Measurements from ENCODE around the gene PKMYT1.

The PKMYT1 gene

DNA sequence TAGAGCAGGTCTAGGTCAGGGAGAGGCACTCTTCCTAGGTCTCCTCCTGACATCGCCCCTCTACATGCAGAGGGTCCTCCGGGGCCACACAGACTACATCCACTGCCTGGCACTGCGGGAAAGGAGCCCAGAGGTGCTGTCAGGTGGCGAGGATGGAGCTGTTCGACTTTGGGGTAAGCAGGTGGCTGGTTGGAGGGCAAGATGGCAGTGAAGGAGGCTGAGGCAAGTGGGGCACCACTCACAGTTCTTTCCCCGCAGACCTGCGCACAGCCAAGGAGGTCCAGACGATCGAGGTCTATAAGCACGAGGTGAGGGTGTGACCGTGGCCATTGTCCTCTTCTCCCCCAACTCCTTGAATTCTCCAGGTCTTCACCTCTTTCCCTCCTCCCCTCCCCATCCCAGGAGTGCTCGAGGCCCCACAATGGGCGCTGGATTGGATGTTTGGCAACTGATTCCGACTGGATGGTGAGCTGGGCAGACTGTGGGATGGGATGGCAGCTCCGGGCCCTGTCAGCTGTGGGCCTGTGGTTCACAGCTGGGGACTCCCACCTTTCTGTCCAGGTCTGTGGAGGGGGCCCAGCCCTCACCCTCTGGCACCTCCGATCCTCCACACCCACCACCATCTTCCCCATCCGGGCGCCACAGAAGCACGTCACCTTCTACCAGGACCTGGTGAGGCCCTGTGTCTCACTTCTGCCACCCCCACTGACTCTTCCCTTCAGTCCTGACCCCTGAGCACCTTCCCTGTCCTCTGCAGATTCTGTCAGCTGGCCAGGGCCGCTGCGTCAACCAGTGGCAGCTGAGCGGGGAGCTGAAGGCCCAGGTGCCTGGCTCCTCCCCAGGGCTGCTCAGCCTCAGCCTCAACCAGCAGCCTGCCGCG, 46.6 kb upstream of the PKMYT1 start:
- TF ChIP-seq, protein P1, sequence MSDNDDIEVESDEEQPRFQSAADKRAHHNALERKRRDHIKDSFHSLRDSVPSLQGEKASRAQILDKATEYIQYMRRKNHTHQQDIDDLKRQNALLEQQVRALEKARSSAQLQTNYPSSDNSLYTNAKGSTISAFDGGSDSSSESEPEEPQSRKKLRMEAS (IDR thresholded peaks at IDR 0.05; ENCODE audit: low read depth, low read length) = no peak
- TF ChIP-seq, protein P2, sequence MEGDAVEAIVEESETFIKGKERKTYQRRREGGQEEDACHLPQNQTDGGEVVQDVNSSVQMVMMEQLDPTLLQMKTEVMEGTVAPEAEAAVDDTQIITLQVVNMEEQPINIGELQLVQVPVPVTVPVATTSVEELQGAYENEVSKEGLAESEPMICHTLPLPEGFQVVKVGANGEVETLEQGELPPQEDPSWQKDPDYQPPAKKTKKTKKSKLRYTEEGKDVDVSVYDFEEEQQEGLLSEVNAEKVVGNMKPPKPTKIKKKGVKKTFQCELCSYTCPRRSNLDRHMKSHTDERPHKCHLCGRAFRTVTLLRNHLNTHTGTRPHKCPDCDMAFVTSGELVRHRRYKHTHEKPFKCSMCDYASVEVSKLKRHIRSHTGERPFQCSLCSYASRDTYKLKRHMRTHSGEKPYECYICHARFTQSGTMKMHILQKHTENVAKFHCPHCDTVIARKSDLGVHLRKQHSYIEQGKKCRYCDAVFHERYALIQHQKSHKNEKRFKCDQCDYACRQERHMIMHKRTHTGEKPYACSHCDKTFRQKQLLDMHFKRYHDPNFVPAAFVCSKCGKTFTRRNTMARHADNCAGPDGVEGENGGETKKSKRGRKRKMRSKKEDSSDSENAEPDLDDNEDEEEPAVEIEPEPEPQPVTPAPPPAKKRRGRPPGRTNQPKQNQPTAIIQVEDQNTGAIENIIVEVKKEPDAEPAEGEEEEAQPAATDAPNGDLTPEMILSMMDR (IDR thresholded peaks at IDR 0.05; ENCODE audit: low read depth, low read length) = no peak
- no peak for TF ChIP-seq MYC (IDR thresholded peaks at IDR 0.05; ENCODE audit: low read depth, low read length)
- no peak for TF ChIP-seq POLR2A (IDR thresholded peaks at IDR 0.05; ENCODE audit: extremely low read depth, insufficient read length)
- H3K4me3 ChIP-seq (ENCODE audit: low read depth, low read length) = no peak overlapping the region
- DNase-seq (ENCODE audit: low read depth) = no peak

DNA sequence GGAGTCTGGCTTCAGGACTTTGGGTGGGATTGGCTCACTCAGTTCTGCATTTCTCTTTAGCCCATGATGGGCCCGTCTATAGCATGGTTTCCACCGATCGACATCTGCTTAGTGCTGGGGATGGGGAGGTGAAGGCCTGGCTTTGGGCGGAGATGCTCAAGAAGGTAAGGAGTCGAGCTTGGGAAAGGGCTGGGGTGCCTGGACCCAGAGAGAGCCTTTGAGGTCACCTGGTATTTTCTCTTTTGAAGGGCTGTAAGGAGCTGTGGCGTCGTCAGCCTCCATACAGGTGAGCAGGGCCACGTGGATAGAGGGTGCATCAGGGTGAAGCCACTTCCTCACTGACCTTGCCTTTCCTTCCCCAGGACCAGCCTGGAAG, 45.7 kb upstream of the PKMYT1 start:
- no peak for DNase-seq (ENCODE audit: low read depth)
- TF ChIP-seq, protein P1 (IDR thresholded peaks at IDR 0.05; ENCODE audit: low read depth, low read length) = no peak
- no peak for TF ChIP-seq POLR2A (IDR thresholded peaks at IDR 0.05; ENCODE audit: extremely low read depth, insufficient read length)
- no peak overlapping the region for H3K4me3 ChIP-seq (ENCODE audit: low read depth, low read length)

DNA sequence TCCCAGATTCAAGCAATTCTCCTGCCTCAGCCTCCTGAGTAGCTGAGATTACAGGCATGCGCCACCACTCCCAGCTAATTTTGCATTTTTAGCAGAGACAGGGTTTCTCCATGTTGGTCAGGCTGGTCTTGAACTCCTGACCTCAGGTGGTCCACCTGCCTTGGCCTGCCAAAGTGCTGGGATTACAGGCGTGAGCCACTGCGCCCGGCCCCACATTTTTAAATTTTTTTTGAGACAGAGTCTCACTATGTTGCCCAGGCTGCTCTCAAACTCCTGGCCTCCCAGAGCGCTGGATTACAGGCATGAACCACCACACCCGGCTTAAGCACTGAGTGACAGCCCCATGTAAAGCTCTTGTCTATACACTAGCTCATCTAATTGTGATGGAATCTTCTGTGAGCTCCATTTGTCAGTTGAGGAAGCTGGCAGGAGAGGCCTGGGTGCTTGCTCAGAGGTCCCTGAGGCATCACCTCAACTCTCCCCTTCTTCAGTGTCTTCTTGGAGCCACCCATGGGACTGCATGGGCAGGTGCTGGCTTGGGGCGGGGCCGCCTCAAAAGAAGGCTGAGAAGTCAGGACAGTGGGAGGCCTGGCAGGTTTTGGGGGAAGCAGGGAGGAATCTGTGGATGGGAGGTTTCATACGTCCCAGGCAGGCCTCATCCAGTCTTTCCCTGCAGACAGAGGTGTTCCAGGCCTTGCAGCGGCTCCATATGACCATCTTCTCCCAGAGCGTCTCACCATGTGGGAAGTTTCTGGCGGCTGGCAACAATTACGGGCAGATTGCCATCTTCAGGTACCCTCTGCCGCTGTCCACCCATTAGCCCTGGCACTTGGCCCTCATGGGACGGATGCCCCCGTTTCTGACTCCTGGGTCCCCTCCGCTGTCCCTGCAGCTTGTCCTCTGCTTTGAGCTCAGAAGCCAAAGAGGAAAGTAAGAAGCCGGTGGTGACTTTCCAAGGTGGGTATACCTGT, 45.1 kb upstream of the PKMYT1 start:
- TF ChIP-seq, protein P1 (IDR thresholded peaks at IDR 0.05; ENCODE audit: low read depth, low read length) = no peak
- TF ChIP-seq, protein P2 (IDR thresholded peaks at IDR 0.05; ENCODE audit: low read depth, low read length) = no peak
- TF ChIP-seq POLR2A (IDR thresholded peaks at IDR 0.05; ENCODE audit: extremely low read depth, insufficient read length) (no peak), MYC (IDR thresholded peaks at IDR 0.05; ENCODE audit: low read depth, low read length) (no peak)
- peak overlapping the region; percentile 71 for H3K4me3 ChIP-seq (ENCODE audit: low read depth, low read length)
- no peak for DNase-seq (ENCODE audit: low read depth)

DNA sequence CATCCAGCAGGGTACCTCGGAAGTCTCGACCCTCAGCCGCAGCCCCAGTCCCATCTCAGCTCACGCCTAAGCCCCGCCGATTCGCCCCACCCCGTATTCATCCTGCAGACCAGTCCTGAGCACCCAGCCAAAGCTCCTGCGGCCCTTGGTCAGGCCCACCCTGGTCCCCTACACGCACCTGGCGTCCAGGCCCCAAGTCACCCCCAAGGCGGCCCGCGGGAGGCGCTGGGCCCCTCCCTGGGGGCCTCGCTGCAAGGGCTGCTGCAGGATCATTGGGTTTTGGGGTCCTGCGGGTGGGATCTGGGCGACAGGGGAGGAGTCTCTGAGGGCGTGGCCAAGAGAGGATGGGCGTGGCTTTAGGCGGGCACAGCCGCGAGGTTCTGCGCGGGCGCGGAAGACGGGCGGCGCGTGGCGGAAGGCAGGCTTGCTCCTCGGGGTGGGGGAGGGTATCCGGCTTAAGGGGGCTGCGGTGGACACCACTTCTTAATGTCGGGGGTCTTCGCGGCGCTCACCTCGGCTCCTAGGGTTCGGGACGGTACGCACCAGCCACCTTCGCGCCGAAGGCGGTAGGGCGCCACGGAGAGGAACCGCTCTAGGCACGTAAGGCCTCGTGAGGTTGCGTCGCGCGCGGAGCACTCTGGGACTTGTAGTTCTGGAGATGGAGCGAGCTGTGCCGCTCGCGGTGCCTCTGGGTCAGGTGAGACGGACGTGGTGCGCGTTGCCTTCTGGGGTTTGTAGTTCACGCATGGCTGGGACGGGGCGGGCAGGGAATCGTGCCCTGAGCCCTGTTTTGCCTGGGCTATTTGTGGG, 43.6 kb upstream of the PKMYT1 start, which contains the start of the genes HCFC1R1 and THOC6:
Gene HCFC1R1, minus strand, starts transcription at position 274 of the 810 bp plus-strand sequence. Its CDS starts 1 bp downstream, at position 273.
Gene THOC6, plus strand, starts transcription at position 367 of the 810 bp plus-strand sequence. Its CDS starts 292 bp downstream, at position 659.
- TF ChIP-seq, protein P1 (IDR thresholded peaks at IDR 0.05; ENCODE audit: low read depth, low read length) = peak; percentile 77
- TF ChIP-seq, protein P2 (IDR thresholded peaks at IDR 0.05; ENCODE audit: low read depth, low read length) = no peak
- TF ChIP-seq POLR2A (IDR thresholded peaks at IDR 0.05; ENCODE audit: extremely low read depth, insufficient read length) (peak; percentile 79), MYC (IDR thresholded peaks at IDR 0.05; ENCODE audit: low read depth, low read length) (peak; percentile 89)
- peak; percentile 98 for DNase-seq (ENCODE audit: low read depth)
- H3K4me3 ChIP-seq (ENCODE audit: low read depth, low read length) = peak within 1 kb of the TSS; percentile 71

DNA sequence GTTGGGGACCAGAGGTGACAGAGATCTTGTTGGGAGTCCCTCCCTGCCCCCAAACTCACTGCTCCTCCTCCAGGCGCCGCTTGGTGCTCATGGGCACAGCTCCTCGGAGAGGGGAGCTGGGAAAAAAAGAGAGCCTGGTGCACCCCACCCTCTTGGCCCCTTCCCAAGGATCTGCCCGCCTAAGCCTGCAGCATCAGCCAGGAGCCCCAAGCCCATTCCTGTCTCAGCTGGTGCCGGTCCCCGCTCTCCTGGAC, 43.1 kb upstream of the PKMYT1 start:
- no peak for DNase-seq (ENCODE audit: low read depth)
- TF ChIP-seq, protein P1 (IDR thresholded peaks at IDR 0.05; ENCODE audit: low read depth, low read length) = no peak
- TF ChIP-seq, protein P2 (IDR thresholded peaks at IDR 0.05; ENCODE audit: low read depth, low read length) = no peak
- TF ChIP-seq POLR2A (IDR thresholded peaks at IDR 0.05; ENCODE audit: extremely low read depth, insufficient read length) (no peak), MYC (IDR thresholded peaks at IDR 0.05; ENCODE audit: low read depth, low read length) (no peak)

More for the DNA sequence above, 43.1 kb upstream of the PKMYT1 start:
- H3K4me3 ChIP-seq (ENCODE audit: low read depth, low read length) = peak overlapping the region; percentile 71
